CD4-positive, alpha-beta memory T cell (primary cell): ENCODE data around the gene PXT1. TPM values are rescaled to one million over a fixed set of nuclear protein-coding genes. Genes with fewer than 3 reads are reported as not detected.

Experiments
- CTCF ChIA-PET: fragments of 350-600 bp; sonication (Branson Sonifier 250); formaldehyde crosslinking; loops from one replicate; lab custom pipeline; 2021; ENCODE audit warnings: inconsistent platforms; ENCODE audit not compliant: partially characterized antibody; lab: Charles Lee
- POLR2A ChIA-PET: fragments of 350-600 bp; sonication (Branson Sonifier 250); formaldehyde crosslinking; loops from one replicate; lab custom pipeline; 2021; ENCODE audit not compliant: partially characterized antibody; lab: Charles Lee
- DNase-seq, 5 donors: peaks; one replicate each; pipeline versions ENCODE4 v3.0.0 to v3.0.0-alpha.2; 2020 to 2022; ENCODE audit warnings: mixed read lengths in 1 of 5
- H3K27ac ChIP-seq: one replicate; pipeline ENCODE4 v1.7.0; 2013; ENCODE audit warnings: low read depth, low read length
- H3K27me3 ChIP-seq: 2 replicates; pipeline ENCODE4 v1.7.0; 2013; ENCODE audit warnings: mild to moderate bottlenecking, low read length, moderate library complexity; ENCODE audit not compliant: insufficient read depth
- H3K36me3 ChIP-seq: 2 replicates; pipeline ENCODE4 v1.7.0; 2013; ENCODE audit warnings: mild to moderate bottlenecking, low read length, moderate library complexity; ENCODE audit not compliant: insufficient read depth
- H3K4me1 ChIP-seq: 2 replicates; pipeline ENCODE4 v1.7.0; 2013; ENCODE audit warnings: mild to moderate bottlenecking, low read length, moderate library complexity; ENCODE audit not compliant: insufficient read depth
- H3K4me3 ChIP-seq, 2 donors: one replicate each; pipeline ENCODE4 v1.7.0; 2013; ENCODE audit warnings: low read length in 2 of 2, mild to moderate bottlenecking in 1 of 2
- H3K9me3 ChIP-seq, 2 donors: one replicate each; pipeline ENCODE4 v1.7.0; 2013; ENCODE audit warnings: low read length in 2 of 2, control low read depth in 1 of 2; ENCODE audit not compliant: control insufficient read depth in 1 of 2
- H3K27ac Mint-ChIP-seq, 7 donors: one replicate each; pipeline ENCODE4 v1.8.0; 2020 to 2021; ENCODE audit warnings: mixed read lengths in 7 of 7, mild to moderate bottlenecking in 6 of 7, inconsistent platforms in 3 of 7, moderate library complexity in 3 of 7
- H3K27me3 Mint-ChIP-seq, 2 donors: one replicate each; pipeline ENCODE4 v1.8.0; 2020 to 2021; ENCODE audit warnings: mixed read lengths in 2 of 2
- H3K36me3 Mint-ChIP-seq, 2 donors: one replicate each; pipeline ENCODE4 v1.8.0; 2020 to 2021; ENCODE audit warnings: mixed read lengths in 2 of 2, inconsistent platforms in 1 of 2, mild to moderate bottlenecking in 1 of 2
- H3K4me1 Mint-ChIP-seq, 4 donors: one replicate each; pipeline ENCODE4 v1.8.0; 2020 to 2021; ENCODE audit warnings: mixed read lengths in 4 of 4, mild to moderate bottlenecking in 1 of 4
- H3K4me3 Mint-ChIP-seq, 8 donors: one replicate each; pipeline ENCODE4 v1.8.0; 2020 to 2021; ENCODE audit warnings: mixed read lengths in 8 of 8, mild to moderate bottlenecking in 7 of 8, moderate library complexity in 6 of 8, inconsistent platforms in 3 of 8
- H3K9me3 Mint-ChIP-seq, 8 donors: one replicate each; pipeline ENCODE4 v1.8.0; 2020 to 2021; ENCODE audit warnings: mixed read lengths in 8 of 8, mild to moderate bottlenecking in 5 of 8, inconsistent platforms in 3 of 8, moderate library complexity in 1 of 8
- intact Hi-C: fragments of 100-400 bp; cut with micrococcal nuclease; formaldehyde crosslinking; loops from one replicate; pipeline ENCODE4 v1.15.1; 2023
- polyA plus RNA-seq, 2 donors: library from polyadenylated mRNA; unstranded; fragments of 300-500 nt; fragmentation: Illumina TruSeq; gene quantifications; one replicate each; pipeline ENCODE4 v1.2.3, GENCODE V29; 2021
- total RNA-seq, 2 experiments: library from RNA; stranded (reverse); gene quantifications; one replicate each; pipeline ENCODE4 v1.2.3, GENCODE V29; 2021

Gene PXT1
- total and polyA plus RNA-seq, 4 experiments from 2014 or later, result 0.25 TPM; not detected in 3

DNA sequence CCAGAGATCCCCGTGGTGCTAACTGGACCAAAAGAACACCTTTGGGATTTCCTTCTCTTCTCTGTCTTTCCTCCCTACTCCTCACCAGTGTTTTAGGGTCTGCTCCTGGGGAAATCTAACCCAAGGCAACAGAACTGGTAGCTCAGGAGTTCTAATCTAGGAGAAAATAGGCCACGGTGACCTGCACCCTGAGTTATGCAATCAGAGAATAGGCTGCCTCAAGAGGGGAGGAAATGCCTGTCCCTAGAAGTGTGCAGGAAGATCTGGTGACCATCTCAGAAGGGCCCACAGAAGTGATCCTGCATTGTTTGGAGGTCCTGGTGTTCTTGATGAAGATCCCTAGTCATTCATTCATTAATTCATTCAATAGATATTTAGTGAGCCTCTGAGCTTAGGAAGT, 58.6 kb downstream of the PXT1 start:
- H3K4me3 Mint-ChIP-seq, result no peak overlapping the region
- H3K36me3 Mint-ChIP-seq, result peaks cover 0 to 12% of the 10 kb centered on the region in 2 donors
- H3K4me1 Mint-ChIP-seq, result peaks cover 13 to 44% (median 28%) of the 10 kb centered on the region in 4 donors
- no peak for DNase-seq
- H3K27me3 Mint-ChIP-seq, result peaks cover 0 to 2% of the 10 kb centered on the region in 2 donors
- Histone ChIP-seq H3K4me3 (no peak overlapping the region), H3K4me1 (peaks cover 42% of the 10 kb centered on the region), H3K9me3 (no peaks in the 10 kb centered on the region), H3K36me3 (no peaks in the 10 kb centered on the region), H3K27ac (no peak overlapping the region), H3K27me3 (no peaks in the 10 kb centered on the region)
- intact Hi-C loops, result no loop called here
- POLR2A ChIA-PET, result no interaction called here
- H3K9me3 Mint-ChIP-seq, result no peaks in the 10 kb centered on the region
- H3K27ac Mint-ChIP-seq, result peak overlapping the region in 2 of 7 donors; percentile 17 to 35
- CTCF ChIA-PET, result no interaction called here

DNA sequence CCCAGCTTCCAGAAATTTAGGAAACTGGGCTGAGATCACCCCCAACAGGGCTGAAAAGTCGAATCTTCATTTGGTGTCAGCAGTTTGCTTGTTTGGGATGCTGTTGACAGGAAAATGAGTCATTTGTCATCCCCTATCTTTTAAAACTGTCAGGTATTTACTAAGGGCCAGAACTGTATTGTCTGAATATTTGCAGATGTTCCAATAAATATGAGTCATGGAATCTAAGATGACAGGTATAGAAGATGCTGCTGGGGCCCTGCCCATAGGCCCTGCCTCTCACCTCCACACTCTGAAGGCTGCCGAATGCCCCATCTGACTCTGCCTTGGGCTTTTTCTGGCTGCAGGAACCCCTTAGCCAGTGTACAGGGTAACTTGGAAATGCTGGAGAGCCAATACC, 59.0 kb downstream of the PXT1 start:
- Mint-ChIP-seq H3K4me1 (peaks cover 13 to 49% (median 28%) of the 10 kb centered on the region in 4 donors), H3K27me3 (peaks cover 0 to 2% of the 10 kb centered on the region in 2 donors), H3K4me3 (peak overlapping the region in 1 of 8 donors; percentile 39), H3K36me3 (peaks cover 0 to 14% of the 10 kb centered on the region in 2 donors), H3K27ac (peak overlapping the region in 4 of 7 donors; percentile 8 to 47 (median 26)), H3K9me3 (no peaks in the 10 kb centered on the region)
- peaks cover 42% of the 10 kb centered on the region for H3K4me1 ChIP-seq
- ChIA-PET CTCF (no interaction called here), POLR2A (no interaction called here)
- H3K4me3 ChIP-seq, result no peak overlapping the region
- no peaks in the 10 kb centered on the region for H3K36me3 ChIP-seq
- intact Hi-C loops, result no loop called here
- H3K27ac ChIP-seq, result no peak overlapping the region
- H3K27me3 ChIP-seq, result no peaks in the 10 kb centered on the region
- DNase-seq, result no peak
- H3K9me3 ChIP-seq, result no peaks in the 10 kb centered on the region

DNA sequence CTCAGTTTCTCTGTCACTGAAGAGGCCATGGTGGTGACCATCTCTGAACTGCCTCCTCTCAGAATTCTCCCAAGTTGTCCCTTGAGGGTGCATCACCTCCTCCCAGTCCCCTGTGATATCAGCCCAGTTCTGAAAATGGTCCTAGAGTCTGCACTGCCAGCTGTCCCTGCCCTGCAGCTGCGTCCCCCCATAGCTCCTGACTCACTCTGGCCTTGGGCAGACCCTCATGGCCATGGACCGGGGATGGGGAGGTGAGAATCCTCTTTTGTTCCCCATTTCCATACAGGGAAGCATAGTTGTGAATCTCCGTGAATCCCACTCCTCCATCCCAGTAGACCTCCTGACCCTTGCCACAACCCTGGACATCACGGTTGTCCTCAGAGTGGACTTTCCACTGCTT, 59.7 kb downstream of the PXT1 start:
- Histone ChIP-seq H3K27me3 (no peaks in the 10 kb centered on the region), H3K9me3 (no peaks in the 10 kb centered on the region), H3K4me1 (peaks cover 36% of the 10 kb centered on the region), H3K36me3 (no peaks in the 10 kb centered on the region), H3K4me3 (no peak overlapping the region), H3K27ac (no peak overlapping the region)
- H3K27me3 Mint-ChIP-seq, result no peaks in the 10 kb centered on the region
- ChIA-PET CTCF (no interaction called here), POLR2A (no interaction called here)
- H3K27ac Mint-ChIP-seq, result peak overlapping the region in 5 of 7 donors; percentile 6 to 83 (median 51)
- DNase-seq, result no peak
- H3K9me3 Mint-ChIP-seq, result no peaks in the 10 kb centered on the region
- peak overlapping the region in 1 of 8 donors; percentile 35 for H3K4me3 Mint-ChIP-seq
- peaks cover 0 to 14% of the 10 kb centered on the region in 2 donors for H3K36me3 Mint-ChIP-seq
- intact Hi-C loops, result no loop called here
- peaks cover 13 to 48% (median 26%) of the 10 kb centered on the region in 4 donors for H3K4me1 Mint-ChIP-seq

DNA sequence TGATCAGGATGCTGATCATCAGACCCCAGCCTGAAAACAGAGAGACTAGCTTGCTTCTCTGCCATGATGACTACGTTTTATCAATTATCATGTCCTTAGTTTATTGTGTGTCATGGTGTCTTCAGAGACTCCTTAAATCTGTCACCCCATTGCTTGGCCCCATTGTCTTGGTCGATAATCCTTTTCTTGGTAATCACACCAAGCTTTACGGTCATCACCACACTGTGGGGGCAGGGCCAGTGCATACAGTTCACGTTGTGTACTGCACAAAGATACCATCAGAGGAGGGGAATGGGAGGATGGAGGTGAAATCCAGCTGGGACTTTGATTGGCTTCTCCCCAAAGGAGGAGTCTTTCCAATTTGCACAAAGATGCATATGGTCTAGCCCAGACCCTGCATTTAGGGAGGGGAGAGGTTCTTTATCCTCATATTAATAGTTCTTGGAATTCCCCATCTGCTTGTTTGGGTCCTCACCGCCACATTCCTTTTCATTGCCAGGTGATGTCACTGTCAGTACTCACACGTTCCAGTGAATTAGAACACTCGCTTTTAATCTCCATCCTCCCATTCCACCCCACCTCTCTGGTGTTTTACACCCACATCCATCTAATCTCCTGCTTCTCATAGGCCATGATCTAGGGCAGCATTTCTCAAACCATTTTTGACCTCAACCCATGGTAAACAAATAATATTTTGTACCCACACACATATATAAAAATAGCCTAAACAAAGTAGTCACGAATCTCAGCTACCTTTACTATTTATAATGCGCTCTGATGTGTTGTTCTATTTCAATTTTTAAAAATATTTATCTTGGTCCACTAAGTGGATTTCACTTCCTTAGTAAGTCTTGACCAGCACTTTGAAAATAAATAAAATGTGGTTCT, 60.9 kb downstream of the PXT1 start:
- DNase-seq, result no peak
- Histone ChIP-seq H3K4me1 (peaks cover 27% of the 10 kb centered on the region), H3K27ac (no peak overlapping the region), H3K9me3 (no peaks in the 10 kb centered on the region), H3K36me3 (no peaks in the 10 kb centered on the region), H3K27me3 (no peaks in the 10 kb centered on the region), H3K4me3 (no peak overlapping the region)
- POLR2A ChIA-PET, result no interaction called here
- peak overlapping the region in 2 of 7 donors; percentile 18 to 25 for H3K27ac Mint-ChIP-seq
- no peaks in the 10 kb centered on the region for H3K9me3 Mint-ChIP-seq
- H3K4me1 Mint-ChIP-seq, result peaks cover 11 to 40% (median 22%) of the 10 kb centered on the region in 4 donors
- intact Hi-C loops, result no loop called here
- peaks cover 0 to 8% of the 10 kb centered on the region in 2 donors for H3K36me3 Mint-ChIP-seq
- no peaks in the 10 kb centered on the region for H3K27me3 Mint-ChIP-seq
- CTCF ChIA-PET, result interaction anchor here (1.2 kb wide), 1 partner anchor 79 kb away, joined by 4 read pairs; no protein-coding TSS in a partner anchor
- peak overlapping the region in 1 of 8 donors; percentile 26 for H3K4me3 Mint-ChIP-seq

DNA sequence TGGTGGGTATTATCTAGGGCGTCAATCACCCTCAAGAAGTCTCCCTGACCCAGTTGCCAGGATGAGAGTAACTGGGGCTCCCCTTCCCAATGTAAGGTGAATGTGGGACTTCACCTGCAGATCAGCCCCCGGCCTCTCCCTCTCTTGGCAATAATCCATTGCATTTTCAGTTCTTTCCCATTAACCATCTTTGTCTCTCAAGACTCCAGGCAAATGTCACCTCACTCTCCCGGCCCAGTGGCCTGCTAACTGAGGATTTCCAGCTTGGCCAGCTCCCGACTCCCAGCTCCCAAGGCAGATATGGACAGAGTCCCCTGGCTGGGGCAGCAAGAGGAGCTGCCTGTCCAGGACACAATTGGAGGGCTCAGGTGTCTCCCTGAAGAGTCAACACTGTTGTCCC, 62.5 kb downstream of the PXT1 start:
- peaks cover 0 to 9% of the 10 kb centered on the region in 2 donors for H3K36me3 Mint-ChIP-seq
- no peaks in the 10 kb centered on the region for H3K9me3 Mint-ChIP-seq
- CTCF ChIA-PET, result interaction anchor here (0.8 to 1.2 kb wide), 2 partner anchors 15 to 39 kb away, joined by 3 to 4 read pairs; no protein-coding TSS in a partner anchor
- Histone ChIP-seq H3K27me3 (no peaks in the 10 kb centered on the region), H3K4me3 (no peak overlapping the region), H3K27ac (no peak overlapping the region), H3K9me3 (no peaks in the 10 kb centered on the region), H3K36me3 (no peaks in the 10 kb centered on the region), H3K4me1 (peaks cover 16% of the 10 kb centered on the region)
- POLR2A ChIA-PET, result no interaction called here
- no peak for DNase-seq
- intact Hi-C loops, result no loop called here
- H3K4me1 Mint-ChIP-seq, result peaks cover 6 to 25% (median 13%) of the 10 kb centered on the region in 4 donors
- no peaks in the 10 kb centered on the region for H3K27me3 Mint-ChIP-seq
- H3K4me3 Mint-ChIP-seq, result no peak overlapping the region
- peak overlapping the region in 1 of 7 donors; percentile 35 for H3K27ac Mint-ChIP-seq

DNA sequence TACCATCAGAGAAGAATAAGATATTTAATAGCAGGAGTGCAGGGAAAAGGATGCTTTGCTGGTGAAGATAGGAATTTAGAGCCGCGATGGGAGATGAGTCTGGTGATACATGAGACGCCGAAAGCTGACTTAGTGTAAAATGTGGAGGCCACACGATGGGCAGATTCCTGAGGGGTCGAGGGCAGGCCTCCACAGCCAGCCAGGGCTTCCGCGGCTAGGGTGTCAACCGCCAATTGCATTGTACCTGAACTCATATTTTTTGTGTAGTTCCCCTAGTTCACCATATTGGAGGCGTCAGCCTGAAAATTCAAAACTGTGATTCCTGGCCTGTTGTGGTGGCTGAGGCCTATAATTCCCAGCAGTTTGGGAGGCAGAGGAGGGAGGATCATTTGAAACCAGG, 63.7 kb downstream of the PXT1 start:
- CTCF ChIA-PET, result no interaction called here
- peaks cover 6 to 21% (median 13%) of the 10 kb centered on the region in 4 donors for H3K4me1 Mint-ChIP-seq
- Histone ChIP-seq H3K4me1 (peaks cover 12% of the 10 kb centered on the region), H3K4me3 (no peak overlapping the region), H3K27ac (no peak overlapping the region), H3K9me3 (no peaks in the 10 kb centered on the region), H3K27me3 (no peaks in the 10 kb centered on the region), H3K36me3 (no peaks in the 10 kb centered on the region)
- no peak for DNase-seq
- intact Hi-C loops, result no loop called here
- no peak overlapping the region for H3K4me3 Mint-ChIP-seq
- no peaks in the 10 kb centered on the region for H3K27me3 Mint-ChIP-seq
- peaks cover 0 to 9% of the 10 kb centered on the region in 2 donors for H3K36me3 Mint-ChIP-seq
- no peaks in the 10 kb centered on the region for H3K9me3 Mint-ChIP-seq
- POLR2A ChIA-PET, result no interaction called here
- peak overlapping the region in 1 of 7 donors; percentile 76 for H3K27ac Mint-ChIP-seq

DNA sequence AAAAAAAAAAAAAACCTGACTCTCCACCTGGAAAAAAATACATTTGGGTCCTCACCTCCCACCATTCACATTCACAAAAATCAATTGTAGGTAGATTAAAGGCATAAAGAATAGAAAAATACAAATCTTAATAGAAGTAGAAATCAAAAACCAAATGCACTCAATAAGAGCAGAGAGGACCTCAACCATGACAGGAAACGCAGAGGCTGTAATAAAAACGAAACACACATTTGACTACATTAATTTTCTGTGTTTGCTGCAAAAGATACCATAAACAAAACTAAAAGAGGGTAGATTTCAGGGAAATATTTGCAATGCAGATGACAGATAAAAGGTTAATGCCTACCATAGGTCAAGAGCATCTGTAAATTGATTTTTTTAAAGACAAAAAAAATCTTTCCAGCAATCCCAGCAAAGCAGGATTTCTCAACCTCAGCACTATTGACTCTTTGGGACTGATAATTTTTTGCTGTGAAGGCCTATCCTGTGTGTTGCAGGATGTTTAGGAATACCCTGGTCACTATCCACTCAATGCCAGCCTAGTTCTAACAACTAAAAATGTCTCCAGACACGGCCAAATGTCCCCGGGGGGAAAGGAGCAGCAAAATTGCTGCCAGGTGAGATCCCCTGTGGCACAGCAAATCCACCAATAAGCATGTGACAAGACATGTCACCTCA, 64.3 kb downstream of the PXT1 start:
- ChIA-PET CTCF (no interaction called here), POLR2A (no interaction called here)
- Histone ChIP-seq H3K9me3 (no peaks in the 10 kb centered on the region), H3K27ac (no peak overlapping the region), H3K27me3 (no peaks in the 10 kb centered on the region), H3K4me3 (no peak overlapping the region), H3K36me3 (no peaks in the 10 kb centered on the region), H3K4me1 (peaks cover 7% of the 10 kb centered on the region)
- Mint-ChIP-seq H3K4me1 (peaks cover 4 to 16% (median 10%) of the 10 kb centered on the region in 4 donors), H3K27ac (peak overlapping the region in 2 of 7 donors; percentile 31 to 76), H3K4me3 (no peak overlapping the region), H3K9me3 (no peaks in the 10 kb centered on the region), H3K27me3 (no peaks in the 10 kb centered on the region), H3K36me3 (peaks cover 0 to 9% of the 10 kb centered on the region in 2 donors)
- no peak for DNase-seq
- intact Hi-C loops, result no loop called here
